Kidney (tissue), 14 donors: Measurements from ENCODE around the gene SBK3. TPM values are rescaled to one million over a fixed set of nuclear protein-coding genes. Genes with fewer than 3 reads are reported as not detected.
"Not testable (repeated sequence)": the region's sequence is repeated elsewhere in the genome, so short reads cannot be mapped to it uniquely, and the experiment has no call there.

Source experiments
- DNase-seq, 5 donors: peaks; one replicate each; pipeline ENCODE4 v3.0.0-alpha.2; 2013 to 2020
- FAIRE-seq: peaks from 2 replicates; lab custom pipeline; 2012; peaks lifted over from hg19 to GRCh38; lab: Jason Lieb, UNC
- H3K27ac ChIP-seq, 2 donors: one replicate each; pipeline ENCODE4 v1.7.0; 2013; ENCODE audit warnings: low read depth in 2 of 2, low read length in 2 of 2, inconsistent platforms in 1 of 2
- H3K27me3 ChIP-seq: one replicate; pipeline ENCODE4 v1.7.1; 2013; ENCODE audit warnings: low read length, inconsistent platforms; ENCODE audit not compliant: control insufficient read depth, insufficient read depth
- H3K36me3 ChIP-seq, 3 donors: one replicate each; pipeline versions ENCODE4 v1.7.0 to v1.7.1; 2013; ENCODE audit warnings: low read length in 3 of 3, control low read depth in 1 of 3, inconsistent platforms in 1 of 3; ENCODE audit not compliant: insufficient read depth in 3 of 3, control insufficient read depth in 2 of 3
- H3K4me1 ChIP-seq, 3 donors: one replicate each; pipeline versions ENCODE4 v1.7.0 to v1.7.1; 2013; ENCODE audit warnings: low read length in 3 of 3, inconsistent platforms in 1 of 3, low read depth in 1 of 3; ENCODE audit not compliant: control insufficient read depth in 2 of 3, insufficient read depth in 2 of 3
- H3K4me3 ChIP-seq, 3 donors: one replicate each; pipeline versions ENCODE4 v1.7.0 to v1.8.1; 2013; ENCODE audit warnings: low read length in 3 of 3, control low read depth in 1 of 3, inconsistent platforms in 1 of 3
- H3K9ac ChIP-seq, 3 donors: one replicate each; pipeline versions ENCODE4 v1.7.0 to v1.7.1; 2013; ENCODE audit warnings: low read length in 3 of 3, control low read depth in 1 of 3, inconsistent platforms in 1 of 3
- H3K9me3 ChIP-seq, 3 donors: one replicate each; pipeline versions ENCODE4 v1.7.0 to v1.7.1; 2013; ENCODE audit warnings: low read length in 3 of 3, control low read depth in 1 of 3, inconsistent platforms in 1 of 3; ENCODE audit not compliant: control insufficient read depth in 2 of 3, insufficient read depth in 1 of 3
- intact Hi-C: fragments of 100-400 bp; cut with DNase I; formaldehyde crosslinking; loops from one replicate; pipeline ENCODE4 v1.11.1; 2022
- polyA plus RNA-seq: library from polyadenylated mRNA; stranded (reverse); fragments of 350-450 nt; fragmentation: Illumina TruSeq; extraction: RNeasy Lipid Tissue Mini Kit (QIAGEN cat#74804); gene quantifications from one replicate; pipeline ENCODE4 v1.2.3, GENCODE V29; 2014; ENCODE audit warnings: low read depth, low replicate concordance; ENCODE audit not compliant: insufficient read depth
- total RNA-seq: library from RNA; stranded (reverse); fragmentation: NEBNext Ultra II Directional; extraction: Animal tissue kit (Norgen Biotek cat#: 25700); gene quantifications from one replicate; pipeline ENCODE4 v1.2.1, GENCODE V29; 2021
- TF ChIP-seq, protein P1 (sequence below): IDR thresholded peaks from 3 replicates; pipeline ENCODE4 v1.5.1; 2012; ENCODE audit warnings: mild to moderate bottlenecking, moderate library complexity, borderline replicate concordance; ENCODE audit not compliant: insufficient read depth; ENCODE audit errors: extremely low read depth
- donor health status: control.
- donor health status: control.
- donor health status: control.
- donor health status: control.
- donor health status: control.
- donor health status: DM: yes; HTN: yes; CAD: no.
- donor health status: Normal renal cell carcinoma (clear cell type).

The SBK3 gene
- total and polyA plus RNA-seq, 2 donors from 2014 or later: 0.66 TPM; not detected in 1

DNA sequence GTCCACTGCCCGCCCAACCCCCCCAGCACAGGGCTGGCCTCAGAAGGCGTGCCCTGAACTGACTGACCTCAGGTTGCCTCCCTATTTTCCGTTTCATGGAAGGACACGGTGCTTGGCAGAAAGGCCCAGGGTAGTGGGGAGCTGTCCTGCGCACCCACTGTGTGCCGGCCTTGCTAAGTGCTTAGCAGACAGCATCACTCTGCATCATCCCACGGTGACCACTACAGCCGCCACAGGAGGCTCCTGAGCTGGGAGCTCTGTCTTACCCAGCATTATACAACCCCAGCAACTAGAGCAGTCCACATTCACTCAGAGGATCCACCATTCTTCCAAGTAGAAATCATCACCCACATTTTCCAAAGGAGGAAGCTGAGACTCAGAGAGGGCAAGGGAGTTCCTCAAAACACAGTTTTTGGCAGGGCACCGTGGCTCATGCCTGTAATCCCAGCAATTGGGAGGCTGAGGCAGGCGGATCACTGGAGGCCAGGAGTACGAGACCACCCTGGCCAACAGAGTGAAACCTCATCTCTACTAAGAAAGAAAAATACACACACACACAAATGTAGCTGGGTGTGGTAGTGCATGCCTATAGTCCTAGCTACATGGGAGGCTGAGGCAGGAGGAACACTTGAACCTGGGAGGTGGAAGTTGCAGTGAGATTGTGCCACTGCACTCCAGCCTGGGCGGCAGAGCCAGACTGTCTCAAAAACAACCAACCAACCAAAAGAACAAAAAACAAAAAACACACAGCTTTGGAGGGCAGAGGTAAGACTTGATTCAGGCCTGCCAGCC is 10.0 kb downstream of the SBK3 start:
- FAIRE-seq (no peak), DNase-seq (no peak)
- Histone ChIP-seq H3K4me1 (no peaks in the 10 kb centered on the region), H3K27me3 (no peaks in the 10 kb centered on the region), H3K9ac (no peak overlapping the region), H3K9me3 (no peaks in the 10 kb centered on the region), H3K27ac (no peak overlapping the region), H3K4me3 (no peak overlapping the region), H3K36me3 (no peaks in the 10 kb centered on the region)
- intact Hi-C loops: no loop called here
- TF ChIP-seq, protein P1, sequence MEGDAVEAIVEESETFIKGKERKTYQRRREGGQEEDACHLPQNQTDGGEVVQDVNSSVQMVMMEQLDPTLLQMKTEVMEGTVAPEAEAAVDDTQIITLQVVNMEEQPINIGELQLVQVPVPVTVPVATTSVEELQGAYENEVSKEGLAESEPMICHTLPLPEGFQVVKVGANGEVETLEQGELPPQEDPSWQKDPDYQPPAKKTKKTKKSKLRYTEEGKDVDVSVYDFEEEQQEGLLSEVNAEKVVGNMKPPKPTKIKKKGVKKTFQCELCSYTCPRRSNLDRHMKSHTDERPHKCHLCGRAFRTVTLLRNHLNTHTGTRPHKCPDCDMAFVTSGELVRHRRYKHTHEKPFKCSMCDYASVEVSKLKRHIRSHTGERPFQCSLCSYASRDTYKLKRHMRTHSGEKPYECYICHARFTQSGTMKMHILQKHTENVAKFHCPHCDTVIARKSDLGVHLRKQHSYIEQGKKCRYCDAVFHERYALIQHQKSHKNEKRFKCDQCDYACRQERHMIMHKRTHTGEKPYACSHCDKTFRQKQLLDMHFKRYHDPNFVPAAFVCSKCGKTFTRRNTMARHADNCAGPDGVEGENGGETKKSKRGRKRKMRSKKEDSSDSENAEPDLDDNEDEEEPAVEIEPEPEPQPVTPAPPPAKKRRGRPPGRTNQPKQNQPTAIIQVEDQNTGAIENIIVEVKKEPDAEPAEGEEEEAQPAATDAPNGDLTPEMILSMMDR: no peak

DNA sequence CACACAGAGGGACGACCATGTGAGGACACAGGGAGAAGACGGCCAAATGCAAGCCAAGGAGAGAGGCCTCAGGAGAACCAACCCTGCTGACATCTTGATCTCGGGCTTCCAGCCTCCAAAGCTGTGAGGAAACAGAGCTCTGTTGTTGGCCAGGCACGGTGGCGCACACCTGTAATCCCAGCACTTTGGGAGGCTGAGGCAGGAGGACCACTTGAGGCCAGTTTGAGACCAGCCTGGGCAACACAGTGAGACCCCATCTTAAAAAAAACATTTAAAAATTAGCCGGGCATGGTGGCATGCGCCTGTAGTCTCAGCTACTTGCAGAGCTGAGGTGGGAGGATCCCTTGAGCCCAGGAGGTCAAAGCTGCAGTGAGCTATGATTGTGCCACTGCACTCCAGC is 11.1 kb downstream of the SBK3 start:
- H3K9ac ChIP-seq, FAIRE-seq, intact Hi-C loops: not testable (repeated sequence)

DNA sequence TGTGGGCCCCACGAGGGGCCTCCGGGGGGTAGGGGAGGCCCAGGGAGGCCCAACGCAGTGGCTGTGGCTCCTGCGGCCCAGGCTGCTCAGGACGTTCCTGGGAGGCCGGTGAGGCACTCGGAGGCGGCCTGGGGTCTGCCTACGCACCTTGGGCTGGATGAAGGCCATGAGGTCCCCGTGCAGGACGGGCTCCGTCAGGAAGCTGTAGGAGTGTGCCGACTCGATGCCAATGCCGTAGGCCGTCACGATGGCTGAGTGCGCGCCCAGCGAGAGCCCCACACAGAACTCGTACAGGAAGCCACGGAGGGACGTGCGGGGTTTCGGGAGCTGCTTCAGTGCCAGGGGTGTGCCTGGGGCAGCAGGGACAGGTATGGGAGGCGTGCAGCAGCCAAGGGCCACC is 14.3 kb downstream of the SBK3 start:
- H3K9ac ChIP-seq: no peak overlapping the region
- H3K4me1 ChIP-seq: peaks cover 0 to 8% (median 3%) of the 10 kb centered on the region in 3 donors
- FAIRE-seq (no peak), DNase-seq (no peak)
- TF ChIP-seq, protein P1: no peak
- H3K4me3 ChIP-seq: no peak overlapping the region
- intact Hi-C loops: no loop called here
- no peak overlapping the region for H3K27ac ChIP-seq
- peaks cover 0 to 4% (median 0%) of the 10 kb centered on the region in 3 donors for H3K36me3 ChIP-seq
- peaks cover 0 to 6% (median 0%) of the 10 kb centered on the region in 3 donors for H3K9me3 ChIP-seq
- H3K27me3 ChIP-seq: no peaks in the 10 kb centered on the region

More for the DNA sequence above, 11.1 kb downstream of the SBK3 start:
- H3K4me3 ChIP-seq, H3K4me1 ChIP-seq, H3K27ac ChIP-seq, H3K27me3 ChIP-seq, H3K36me3 ChIP-seq, DNase-seq, H3K9me3 ChIP-seq: not testable (repeated sequence)

DNA sequence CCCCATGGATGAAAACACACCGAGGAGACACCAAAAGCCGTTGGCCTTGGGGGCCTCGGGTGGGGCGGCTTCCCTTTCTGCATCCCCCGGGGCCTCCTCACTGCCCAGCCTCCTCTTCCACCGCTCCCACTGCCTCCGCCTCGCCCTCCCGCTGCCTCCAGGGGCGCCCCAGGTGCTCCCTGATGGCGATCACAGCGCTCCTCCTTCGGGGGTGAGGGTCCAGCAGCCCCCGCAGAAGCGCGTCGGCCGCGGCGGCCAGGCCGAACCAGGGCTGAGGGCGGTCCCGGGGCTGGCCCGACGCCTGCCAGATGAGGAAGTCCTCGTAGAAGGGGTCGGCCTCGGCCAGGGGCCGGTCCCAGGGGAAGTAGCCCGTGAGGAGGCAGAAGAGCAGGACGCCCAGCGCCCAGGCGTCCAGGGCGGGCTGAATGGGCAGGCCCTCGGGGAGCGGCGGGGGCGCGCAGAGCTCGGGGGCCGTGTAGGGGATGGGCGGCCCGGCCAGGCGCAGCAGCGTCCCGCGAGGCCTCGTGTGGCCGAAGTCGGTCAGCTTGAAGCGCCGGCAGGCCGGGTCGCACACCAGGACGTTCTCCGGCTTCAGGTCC is 15.6 kb downstream of the SBK3 start:
- no peak overlapping the region for H3K27ac ChIP-seq
- no peak overlapping the region for H3K4me3 ChIP-seq
- FAIRE-seq (no peak), DNase-seq (no peak)
- peaks cover 0 to 6% (median 0%) of the 10 kb centered on the region in 3 donors for H3K9me3 ChIP-seq
- no peak overlapping the region for H3K9ac ChIP-seq
- H3K4me1 ChIP-seq: peaks cover 0 to 8% (median 3%) of the 10 kb centered on the region in 3 donors
- H3K27me3 ChIP-seq: no peaks in the 10 kb centered on the region
- TF ChIP-seq, protein P1: no peak
- peaks cover 0 to 4% (median 0%) of the 10 kb centered on the region in 3 donors for H3K36me3 ChIP-seq
- intact Hi-C loops: no loop called here
